HG03571 (cell line): ENCODE measurements around the gene SORCS1.
"Not testable (repeated sequence)": the region's sequence is repeated elsewhere in the genome, so short reads cannot be mapped to it uniquely, and the experiment has no call there.

Source experiments
- ATAC-seq: cut with Tn5 transposase; IDR thresholded peaks from one replicate; pipeline ENCODE4 v1.9.1; 2021; ENCODE audit not compliant: unreplicated experiment

SORCS1 gene

GRCh38 chr10:107054469-107055156 lies 109.9 kb downstream of the SORCS1 start:
- no peak for ATAC-seq

DNA sequence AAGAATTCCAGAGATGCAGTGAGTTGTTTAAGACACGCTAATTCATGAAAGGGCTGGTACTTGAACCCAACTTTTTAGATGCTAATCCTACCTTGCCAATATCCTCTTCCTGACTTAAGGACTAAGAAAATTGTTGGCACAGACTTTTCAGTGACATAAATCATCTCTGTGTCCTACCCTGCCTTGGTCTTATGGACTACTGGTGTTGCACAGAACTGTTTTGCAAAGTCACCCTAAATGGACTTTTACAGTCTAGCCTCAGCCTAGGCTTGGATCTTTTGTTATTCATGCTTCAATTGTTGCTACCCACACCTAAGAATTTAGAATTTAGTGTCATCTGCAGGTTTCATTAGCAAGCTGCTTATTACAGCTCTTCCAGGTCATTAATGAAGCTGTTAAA lies 112.7 kb downstream of the SORCS1 start:
- no peak for ATAC-seq

DNA sequence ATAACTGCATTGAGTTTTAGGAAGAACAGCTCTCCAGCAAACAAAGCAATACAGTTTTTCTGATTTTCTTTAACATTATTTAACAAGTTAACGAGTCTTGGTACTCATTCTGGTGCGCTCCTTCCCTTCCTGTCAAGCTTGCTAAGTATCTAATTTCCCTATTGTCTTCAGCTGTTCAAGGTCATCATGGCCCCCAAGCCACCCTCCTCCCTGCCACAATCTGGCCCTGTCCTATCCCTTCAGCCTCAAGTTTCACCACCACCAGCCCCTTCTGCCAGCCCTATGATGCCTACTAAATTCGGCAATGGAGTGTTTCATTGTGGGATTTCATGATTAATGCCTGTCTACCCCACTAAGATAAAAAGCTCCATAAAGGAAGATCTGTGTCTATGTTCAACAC lies 121.0 kb downstream of the SORCS1 start:
- no peak for ATAC-seq

DNA sequence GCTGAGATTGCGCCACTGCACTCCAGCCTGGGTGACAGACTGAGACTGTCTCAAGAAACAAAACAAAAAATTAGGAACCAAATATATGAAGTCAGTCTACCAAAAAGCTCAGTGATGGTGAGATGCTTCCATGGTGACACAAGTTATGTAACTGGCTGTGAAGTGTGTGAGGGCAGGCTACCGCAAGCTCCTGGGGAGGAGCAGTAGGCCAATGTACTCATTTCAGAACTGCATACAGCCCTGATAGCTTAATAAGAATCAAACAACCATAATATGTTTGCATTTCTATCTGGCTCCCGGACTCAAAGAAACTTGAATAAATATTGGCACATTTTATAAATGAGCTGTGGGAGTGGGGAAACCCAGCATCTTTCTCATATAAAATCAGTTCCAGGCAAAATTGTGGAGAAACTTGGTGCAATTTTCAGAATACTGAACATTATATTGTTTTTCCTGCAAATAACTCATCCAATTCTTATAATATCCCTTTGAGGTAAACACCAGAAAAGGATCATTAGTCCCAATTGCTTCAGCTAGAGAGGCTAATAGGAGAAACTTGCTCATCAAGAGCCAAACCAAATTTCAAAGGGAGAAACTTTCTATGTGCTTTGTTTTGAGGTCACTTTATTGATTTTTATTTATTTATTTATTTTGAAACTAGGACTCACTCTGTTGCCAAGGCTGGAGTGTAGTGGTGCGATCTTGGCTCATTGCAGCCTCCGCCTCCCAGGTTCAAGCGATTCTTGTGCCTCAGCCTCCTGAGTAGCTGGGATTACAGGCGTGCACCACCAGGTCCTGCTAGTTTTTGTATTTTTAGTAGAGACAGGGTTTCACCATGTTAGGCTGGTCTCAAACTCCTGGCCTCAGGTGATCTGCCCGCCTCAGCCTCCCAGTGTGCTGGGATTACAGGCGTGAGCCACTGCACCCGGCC lies 127.0 kb downstream of the SORCS1 start:
- no peak for ATAC-seq

- no peak for ATAC-seq
Measured at GRCh38 chr10:107033799-107034422, 130.6 kb downstream of the SORCS1 start.

GRCh38 chr10:107032700-107033401 lies 131.7 kb downstream of the SORCS1 start:
- no peak for ATAC-seq

DNA sequence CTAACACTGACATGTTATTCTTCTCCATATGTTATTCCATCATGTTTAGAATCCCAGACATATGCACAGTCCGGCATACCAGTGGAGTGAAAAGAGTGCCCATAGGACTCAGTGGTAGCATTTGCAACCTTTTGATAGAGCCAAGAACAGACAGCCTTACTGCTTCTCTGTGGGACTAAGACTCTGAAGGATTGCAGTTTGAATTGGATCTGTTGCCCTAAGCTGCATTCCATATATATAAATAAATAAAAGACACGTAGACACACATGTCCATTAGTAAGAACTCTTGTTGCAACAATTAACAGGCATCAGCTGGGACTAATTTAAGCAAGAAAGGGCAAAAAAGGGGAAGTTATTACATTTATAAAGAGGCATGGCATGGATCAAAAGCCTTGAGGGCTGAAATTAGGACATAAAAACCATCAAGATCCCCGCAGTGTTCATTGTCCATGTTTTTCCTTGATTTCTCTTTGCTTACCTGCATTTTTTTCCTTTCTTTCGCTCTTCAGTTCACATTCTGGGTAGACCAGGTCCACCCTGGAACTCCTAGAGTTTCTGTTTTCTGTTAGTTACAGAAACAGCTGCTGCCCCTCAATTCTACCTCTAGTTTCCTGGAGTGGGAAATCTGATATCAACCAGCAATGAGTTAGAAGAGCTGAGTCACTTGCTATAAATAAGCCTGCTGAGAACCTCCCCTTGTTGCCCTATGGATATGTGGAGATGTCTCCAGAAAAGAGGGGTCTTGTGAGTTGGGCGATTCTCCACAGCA lies 132.4 kb downstream of the SORCS1 start:
- ATAC-seq: no peak

GRCh38 chr10:107028236-107028635 lies 136.3 kb downstream of the SORCS1 start:
- ATAC-seq: no peak

- ATAC-seq: no peak
Measured at GRCh38 chr10:107025676-107026075, 138.8 kb downstream of the SORCS1 start.

DNA sequence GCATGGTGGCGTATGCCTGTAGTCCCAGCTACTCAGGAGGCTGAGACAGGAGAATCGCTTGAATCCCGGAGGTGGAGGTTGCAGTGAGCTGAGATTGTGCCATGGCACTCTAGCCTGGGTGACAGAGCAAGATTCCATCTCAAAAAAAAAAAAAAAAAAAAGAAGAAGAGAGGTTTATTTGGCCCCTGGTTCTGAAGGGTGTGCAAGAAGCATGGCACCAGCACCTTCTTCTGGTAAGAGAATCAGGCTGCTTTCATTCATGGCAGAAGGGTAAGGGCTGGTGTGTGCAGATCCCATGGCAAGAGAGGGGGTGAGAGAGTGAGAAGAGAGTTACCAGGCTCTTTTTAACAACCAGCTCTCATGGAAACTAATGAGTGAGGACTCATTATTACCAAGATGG lies 140.5 kb downstream of the SORCS1 start:
- not testable (repeated sequence) for ATAC-seq

GRCh38 chr10:107022600-107023354 lies 141.7 kb downstream of the SORCS1 start:
- ATAC-seq: no peak

GRCh38 chr10:107019154-107019553 lies 145.4 kb downstream of the SORCS1 start:
- ATAC-seq: no peak

GRCh38 chr10:107013258-107014006 lies 151.1 kb downstream of the SORCS1 start:
- no peak for ATAC-seq

DNA sequence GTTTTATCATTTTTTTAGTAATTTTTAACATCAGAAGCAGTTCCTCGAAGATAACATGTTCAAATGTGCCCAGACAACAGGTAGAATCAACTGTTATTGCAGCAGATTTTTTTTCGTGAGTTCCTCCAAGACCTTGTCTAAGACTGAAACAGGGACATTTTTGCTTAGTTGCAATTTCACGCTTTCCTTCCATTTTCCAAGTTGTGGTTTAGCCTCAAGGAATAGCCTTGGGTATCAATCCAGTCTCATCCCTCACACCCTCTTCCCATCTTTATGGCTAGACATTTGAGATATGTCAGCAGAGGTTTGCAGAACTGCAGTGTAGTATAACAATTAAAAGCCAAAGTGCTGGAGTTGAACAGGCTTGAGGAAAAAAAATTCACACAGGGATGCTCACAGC lies 152.5 kb downstream of the SORCS1 start:
- no peak for ATAC-seq

DNA sequence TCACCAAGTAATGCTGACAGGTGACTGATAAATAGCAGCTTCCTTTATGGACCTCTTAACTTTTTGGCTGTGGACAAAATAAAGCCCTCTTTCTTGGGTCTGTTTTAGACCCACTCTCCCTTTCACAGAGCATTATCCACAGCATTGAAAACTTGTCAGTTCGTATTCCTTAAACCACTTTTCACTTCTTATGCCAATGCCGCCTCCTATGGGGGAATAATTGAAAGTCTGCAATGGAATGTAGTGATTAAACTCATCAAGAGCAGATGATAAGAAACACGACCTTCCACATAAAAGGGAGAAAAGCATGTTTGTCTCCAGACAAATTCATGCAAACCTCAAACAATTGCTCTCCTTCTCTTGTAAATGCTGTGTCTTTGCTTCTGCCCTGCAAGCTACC lies 153.4 kb downstream of the SORCS1 start:
- ATAC-seq: no peak

GRCh38 chr10:107010531-107010930 lies 154.0 kb downstream of the SORCS1 start:
- ATAC-seq: no peak

DNA sequence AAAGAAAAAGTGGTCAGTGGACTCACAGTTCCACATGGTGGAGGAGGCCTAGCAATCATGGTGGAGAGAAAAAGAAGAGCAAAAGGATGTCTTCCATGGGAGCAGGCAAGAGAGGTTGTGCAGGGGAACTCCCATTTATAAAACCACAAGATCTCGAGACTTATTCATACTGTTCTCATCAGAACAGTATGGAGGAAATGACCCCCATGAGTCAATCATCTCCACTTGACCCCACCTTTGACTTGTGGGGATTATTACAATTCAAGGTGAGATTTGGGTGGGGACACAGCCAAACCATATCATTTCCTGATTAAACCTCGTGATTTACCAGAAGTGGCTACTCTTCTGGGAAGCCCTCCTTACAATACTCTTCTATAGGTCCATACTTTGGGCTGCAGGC lies 160.1 kb downstream of the SORCS1 start:
- no peak for ATAC-seq

GRCh38 chr10:107002068-107002467 lies 162.4 kb downstream of the SORCS1 start:
- ATAC-seq: no peak

- ATAC-seq: no peak
Measured at GRCh38 chr10:106999118-106999707, 165.3 kb downstream of the SORCS1 start.
